ENCODE data around the gene PIK3AP1.

- TF ChIP-seq CTCF (IDR thresholded peaks at IDR 0.05): no peak
- no peak for TF ChIP-seq TAF1 (IDR thresholded peaks at IDR 0.05; ENCODE audit: borderline replicate concordance, low read depth, low read length)
- no peak for TF ChIP-seq GATA2 (CRISPR knock-in tag; IDR thresholded peaks at IDR 0.05)
- TF ChIP-seq NRF1 (IDR thresholded peaks at IDR 0.05; ENCODE audit: low read depth, low read length): no peak
- no peak for TF ChIP-seq POLR2AphosphoS5 (IDR thresholded peaks at IDR 0.05; ENCODE audit: low read depth, low read length)
- no peak for TF ChIP-seq TEAD4 (IDR thresholded peaks at IDR 0.05; ENCODE audit: borderline replicate concordance, insufficient read depth)
- TF ChIP-seq PBX3 (IDR thresholded peaks at IDR 0.05): no peak
- no peak for TF ChIP-seq EZH2phosphoT487 (IDR thresholded peaks at IDR 0.05; ENCODE audit: borderline replicate concordance, low read depth)
Measured at GRCh38 chr10:96687317-96688012, 32.8 kb downstream of the PIK3AP1 start.
